Measurements from ENCODE around the gene HOXB2.
A peak's percentile ranks its signal among the peaks of the same experiment; 100 is the strongest.

The HOXB2 gene

DNA sequence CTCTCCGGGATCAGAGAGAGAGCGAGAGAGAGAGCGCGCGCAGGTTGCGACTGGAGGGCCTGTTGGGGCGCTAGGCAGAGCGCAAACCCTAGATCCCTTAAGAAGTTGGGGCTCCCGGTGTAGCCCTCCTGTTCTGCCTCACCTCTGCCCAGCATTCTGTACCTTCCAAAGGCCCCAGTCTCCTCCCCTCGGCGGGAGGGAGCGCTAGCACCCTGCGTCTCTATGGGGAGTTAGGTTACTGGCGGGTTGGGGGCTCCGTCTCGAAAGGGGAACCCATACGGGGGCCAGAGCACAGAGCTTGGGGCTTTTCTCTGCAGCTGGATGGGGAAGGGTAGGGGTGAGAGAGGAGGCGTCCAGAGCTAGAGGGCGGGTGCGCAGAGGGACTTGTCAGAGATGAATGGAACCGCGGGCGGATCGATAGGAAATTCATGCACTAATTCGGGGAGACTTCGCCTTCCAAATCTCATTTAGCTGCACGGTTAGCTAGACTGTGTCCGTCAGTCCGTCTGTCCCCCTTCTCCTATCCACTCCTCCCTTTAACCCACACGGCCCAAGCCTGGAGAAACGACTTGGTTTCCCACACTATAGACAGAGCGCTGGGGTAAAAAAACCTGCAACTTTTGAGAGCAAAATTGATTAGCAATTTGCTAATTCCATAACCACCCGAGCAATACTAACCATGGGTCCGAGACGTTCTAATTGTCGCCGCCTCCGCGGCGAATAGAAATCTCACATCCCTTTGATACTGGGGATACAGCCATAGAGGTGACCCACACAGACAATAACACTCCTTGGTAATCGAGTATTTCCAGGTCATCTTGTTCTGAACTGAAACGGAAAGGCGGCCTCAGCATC is 33.9 kb upstream of the HOXB2 start:
- DNase-seq, result no peak

DNA sequence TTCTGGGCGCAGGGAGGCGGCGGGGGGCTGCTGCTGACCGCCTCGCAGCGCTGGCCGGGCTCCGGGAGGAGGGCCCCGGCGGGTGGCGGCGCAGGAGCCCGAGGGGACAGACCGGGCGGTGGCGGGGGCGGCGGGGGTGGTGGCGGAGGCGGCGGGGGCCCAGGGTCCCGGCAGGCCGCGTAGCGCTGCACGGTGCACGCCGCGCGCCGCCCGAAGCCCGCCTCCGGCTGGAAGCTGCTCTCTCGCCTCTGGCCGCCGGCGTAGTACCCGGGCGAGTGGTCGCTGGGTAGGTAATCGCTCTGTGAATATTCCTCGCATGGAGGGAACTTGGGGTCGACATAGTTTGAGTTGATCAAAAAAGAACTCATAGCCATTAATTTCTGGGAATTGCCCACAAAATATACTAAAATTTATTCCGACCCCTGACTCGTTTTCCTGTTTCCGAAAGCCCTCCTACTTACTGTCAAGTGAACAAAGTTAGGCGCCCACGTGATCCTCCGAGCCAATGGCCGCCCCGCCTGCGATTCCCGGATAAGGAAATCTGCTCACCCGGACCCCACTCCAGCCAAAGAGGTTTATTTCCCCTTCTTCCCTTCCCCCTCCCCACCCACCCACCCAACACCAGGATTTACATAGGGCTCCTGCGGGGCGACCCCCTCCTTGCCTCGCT is 33.2 kb upstream of the HOXB2 start, which contains the start of gene HOXB4:
Gene HOXB4 (minus strand): TSS at position 405 of the 670 bp plus-strand sequence. CDS start 31 bp downstream, at position 374.
- peak; percentile 92 for DNase-seq

DNA sequence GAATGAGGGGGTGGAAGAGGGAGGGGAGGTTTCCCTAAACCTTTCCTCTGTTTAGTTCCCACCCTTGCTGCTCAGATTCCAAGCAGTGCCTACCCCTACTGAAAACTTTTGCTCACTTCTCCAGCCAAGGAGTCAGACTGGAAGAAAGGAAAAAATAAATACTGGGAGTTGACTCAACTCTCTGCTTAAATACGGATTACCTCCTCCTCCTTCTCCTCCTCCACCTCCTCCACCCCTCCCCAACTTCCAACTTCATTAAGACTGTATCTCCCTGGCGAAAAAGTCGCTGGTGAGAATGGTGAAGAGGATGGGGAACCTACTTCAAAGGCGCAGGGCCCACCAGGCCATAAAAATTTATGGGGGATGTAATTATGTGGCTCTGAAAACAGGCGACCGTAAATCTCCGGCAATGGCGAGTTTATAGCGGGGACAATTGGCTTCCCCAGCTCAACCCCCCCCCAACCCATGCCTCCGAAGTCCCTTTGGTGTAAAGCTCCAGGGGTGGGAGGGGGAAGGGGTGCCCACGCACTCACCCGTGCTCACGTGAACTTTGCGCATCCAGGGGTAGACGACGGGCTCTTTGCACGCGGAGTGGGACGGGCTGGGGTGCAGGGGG is 32.5 kb upstream of the HOXB2 start:
- DNase-seq, result no peak

DNA sequence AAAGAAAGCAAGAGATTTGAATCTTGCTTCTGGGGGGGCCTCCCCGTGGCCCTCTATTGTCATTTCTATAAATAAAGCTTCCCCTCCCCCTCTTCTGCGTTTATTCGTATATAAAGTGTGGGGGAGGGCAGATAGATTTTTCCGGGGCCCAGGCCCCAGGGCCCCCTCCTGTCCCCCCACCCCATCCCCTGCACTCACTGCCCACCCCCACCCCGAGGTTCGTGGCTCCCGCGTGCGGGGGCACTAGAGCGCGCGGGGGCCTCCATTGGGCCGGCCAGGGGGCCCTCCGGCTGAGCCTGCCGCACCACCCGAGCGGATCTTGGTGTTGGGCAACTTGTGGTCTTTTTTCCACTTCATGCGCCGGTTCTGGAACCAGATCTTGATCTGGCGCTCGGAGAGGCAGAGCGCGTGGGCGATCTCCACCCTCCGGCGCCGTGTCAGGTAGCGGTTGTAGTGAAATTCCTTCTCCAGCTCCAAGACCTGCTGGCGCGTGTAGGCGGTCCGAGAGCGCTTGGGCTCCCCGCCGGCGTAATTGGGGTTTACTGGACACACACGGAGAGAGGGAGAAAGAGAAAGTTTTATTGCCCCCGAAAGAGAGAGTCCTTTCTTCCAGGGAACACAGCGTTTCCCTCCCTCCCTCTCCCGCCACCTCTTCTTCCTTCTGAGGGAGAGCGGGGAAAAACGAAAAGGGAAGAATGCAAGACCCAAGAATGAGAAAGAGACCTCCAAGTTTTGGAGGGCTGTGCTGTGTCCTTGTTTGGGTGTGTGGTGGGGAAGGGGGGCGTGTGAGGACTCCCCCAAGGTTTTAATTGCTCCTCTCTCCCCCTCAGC is 31.8 kb upstream of the HOXB2 start:
- peak; percentile 91 for DNase-seq

DNA sequence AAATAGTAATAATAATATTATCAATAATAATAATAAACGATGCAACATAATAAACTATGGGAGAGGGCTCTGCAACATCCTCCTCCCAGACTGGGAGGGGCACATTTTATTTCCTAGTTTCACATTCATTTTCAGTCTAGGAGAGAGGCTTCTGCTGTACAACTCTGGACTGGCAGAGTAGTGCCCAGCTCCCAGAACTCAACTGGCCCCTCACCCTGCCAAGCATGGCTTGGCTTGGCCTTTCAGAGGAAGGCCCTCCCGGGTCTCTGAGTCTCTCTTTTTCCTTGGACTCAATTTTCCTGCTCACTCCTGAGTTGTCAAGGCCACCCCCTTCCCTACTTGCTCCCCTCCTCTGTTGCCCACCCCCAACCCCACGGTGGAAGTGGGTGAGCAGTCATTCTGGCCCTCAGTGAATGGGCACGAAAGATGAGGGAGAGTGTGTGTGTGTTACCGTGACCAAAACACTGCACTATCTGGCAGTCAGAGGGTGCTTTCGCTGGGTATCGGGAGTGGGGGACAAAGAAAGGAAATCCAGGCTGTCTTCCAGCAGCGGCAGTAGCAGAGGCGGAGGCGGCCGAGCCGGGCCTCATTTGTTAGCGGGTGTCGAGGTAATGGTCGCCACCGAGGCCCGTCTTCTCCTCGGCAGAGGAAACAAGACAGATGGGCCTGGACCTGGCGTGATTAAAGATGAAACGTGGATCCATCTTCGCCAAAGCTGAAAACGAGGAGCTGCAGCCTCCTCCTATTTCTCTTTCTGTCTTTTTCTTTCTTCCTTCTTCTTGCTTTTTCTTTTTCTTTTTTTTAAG is 31.0 kb upstream of the HOXB2 start:
- no peak for DNase-seq

DNA sequence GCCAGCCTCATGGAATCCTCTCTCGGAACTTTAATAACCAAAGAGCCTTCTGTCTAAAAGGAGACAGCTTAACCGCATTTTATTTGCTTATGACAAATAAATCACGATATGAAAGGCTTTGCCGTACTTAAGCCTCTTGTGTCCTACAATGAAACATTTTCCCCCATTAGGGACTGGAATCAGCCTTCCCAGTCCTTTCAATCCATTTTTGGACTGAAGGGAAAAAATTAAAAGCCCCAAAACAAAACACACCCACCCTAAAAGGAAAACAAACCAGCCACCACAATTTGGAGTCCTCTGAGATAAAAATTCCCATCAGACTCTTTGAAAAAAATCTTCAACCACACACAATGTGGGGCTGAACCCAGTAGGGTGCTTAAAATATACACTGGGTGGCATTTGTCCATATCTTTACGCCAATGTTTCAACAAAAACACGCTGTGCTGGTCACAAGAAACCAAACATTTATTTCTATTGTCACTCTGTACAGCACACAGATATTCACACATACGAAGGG is 30.2 kb upstream of the HOXB2 start:
- DNase-seq, result no peak

DNA sequence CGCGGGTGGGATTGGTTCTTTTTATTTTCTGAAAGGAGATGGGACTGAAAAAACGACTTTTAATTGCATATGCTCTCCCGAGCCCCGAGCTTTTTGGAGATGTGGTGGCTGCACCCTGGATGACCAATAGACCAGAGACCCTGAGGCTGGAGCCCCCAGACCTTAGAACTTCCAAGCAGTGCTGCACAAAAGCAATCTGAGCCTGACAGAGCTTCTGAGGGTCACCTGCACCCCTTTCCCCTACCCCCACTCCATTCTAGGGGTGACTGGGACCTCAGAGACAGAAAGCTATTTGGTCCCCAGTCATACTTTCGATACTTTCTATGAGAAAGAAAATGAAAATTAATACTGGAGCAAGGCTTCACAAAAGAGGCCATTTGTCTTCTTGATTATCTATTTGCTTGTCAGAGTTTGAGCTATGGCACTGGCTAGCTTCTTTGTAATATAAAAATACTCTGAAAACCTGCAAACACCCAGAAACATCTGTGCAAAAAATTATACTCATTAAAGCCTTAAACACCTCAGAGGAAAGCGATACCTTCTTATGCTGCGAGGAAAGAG is 29.7 kb upstream of the HOXB2 start:
- DNase-seq, result no peak

DNA sequence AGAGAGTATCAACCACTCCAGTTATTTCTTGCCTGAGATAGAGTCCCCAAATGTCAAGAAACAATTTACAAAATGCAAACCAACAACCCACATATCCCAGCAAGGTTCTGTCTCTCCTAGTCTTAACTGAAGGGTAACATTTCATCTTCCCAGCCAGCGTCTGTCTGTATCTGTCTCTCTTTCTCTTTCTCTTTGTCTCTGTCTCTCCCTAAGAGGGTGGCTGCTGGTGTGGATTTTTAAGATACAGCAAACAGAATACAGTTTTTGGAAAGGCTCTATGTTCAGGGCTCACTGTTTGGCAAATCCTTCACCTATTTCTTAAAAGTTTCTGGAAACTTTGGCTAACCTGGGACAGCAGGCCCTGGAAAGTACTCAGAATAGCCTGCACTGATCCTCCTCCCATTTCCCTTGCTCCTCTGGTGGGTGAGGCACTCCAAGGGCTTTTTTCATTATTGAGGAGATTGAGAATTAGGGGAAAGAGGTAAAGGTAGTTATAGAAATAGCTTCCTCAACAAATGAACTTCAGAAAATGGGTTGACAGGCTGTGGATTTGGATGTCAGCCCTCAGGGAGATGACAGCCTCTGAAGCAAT is 27.0 kb upstream of the HOXB2 start:
- no peak for DNase-seq

DNA sequence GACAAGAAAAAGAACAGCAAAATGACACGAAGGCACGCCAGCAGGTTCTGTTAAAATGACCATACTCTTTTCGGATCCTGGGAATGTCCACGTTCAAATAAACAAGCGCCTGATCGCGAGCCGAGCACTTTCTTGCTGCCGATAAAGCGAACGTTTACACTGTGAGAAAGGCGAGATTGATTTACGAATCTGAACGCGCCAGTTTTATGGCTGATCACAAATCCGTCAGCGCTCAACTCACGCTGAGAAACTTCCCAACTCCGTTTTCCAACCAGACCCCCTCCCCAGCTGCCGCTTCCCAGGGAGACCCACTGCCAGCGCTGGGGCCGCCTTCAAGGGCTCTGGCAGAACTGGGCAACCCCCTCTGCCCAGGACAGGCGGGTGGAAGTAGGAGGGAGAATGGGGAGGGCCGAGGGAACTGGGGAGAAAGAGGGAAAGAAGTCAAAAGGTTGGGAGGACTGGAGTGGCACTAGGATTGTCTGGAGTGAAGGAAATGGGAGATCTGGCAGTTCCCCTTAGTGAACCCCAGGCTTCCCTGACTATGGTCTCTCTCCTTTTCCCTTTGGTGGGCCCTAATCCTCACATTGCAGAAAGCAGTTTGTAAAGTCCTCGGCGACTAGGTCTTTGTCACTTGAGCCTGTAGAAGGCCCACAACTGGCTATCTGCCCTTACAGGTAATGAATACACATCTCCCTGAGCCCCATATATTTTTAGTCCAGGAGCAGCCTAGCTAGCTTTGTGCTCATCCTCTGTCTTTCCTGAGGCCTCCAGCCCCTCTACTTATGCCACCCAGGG is 26.3 kb upstream of the HOXB2 start:
- DNase-seq, result peak; percentile 80

DNA sequence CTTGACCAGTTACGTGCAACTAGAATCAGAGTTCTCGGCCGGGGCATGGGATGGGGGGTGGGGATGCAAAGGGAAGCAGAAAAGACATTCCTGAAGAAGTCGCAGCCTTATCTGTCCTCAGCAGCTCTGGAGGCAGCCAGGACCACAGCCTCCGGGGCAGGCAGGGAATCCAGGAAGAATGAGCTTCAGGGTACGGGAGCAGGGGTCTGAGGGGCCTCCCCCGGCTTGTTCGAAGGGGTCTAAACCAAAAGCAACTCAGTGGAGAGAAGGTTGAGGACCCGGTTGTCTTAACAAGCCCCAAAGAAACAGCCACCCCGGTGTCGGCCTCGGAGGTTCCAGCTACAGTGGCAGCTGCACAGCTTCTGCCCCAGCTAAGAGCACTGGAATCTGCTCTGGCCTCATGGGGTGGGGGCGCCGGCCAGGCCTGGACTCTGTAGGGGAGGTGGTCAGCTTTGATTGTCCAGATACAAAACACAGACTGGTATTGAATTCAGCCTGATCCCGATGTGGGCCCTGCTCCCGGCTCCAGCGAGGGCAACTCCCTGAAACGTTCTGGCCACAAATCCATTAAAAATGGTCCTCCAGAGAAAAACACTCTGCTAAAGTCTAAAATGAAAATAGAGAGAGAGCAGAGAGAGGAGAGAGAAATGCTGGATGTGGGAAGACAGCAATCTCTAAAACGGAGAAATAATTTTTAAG is 25.6 kb upstream of the HOXB2 start:
- peak; percentile 89 for DNase-seq

DNA sequence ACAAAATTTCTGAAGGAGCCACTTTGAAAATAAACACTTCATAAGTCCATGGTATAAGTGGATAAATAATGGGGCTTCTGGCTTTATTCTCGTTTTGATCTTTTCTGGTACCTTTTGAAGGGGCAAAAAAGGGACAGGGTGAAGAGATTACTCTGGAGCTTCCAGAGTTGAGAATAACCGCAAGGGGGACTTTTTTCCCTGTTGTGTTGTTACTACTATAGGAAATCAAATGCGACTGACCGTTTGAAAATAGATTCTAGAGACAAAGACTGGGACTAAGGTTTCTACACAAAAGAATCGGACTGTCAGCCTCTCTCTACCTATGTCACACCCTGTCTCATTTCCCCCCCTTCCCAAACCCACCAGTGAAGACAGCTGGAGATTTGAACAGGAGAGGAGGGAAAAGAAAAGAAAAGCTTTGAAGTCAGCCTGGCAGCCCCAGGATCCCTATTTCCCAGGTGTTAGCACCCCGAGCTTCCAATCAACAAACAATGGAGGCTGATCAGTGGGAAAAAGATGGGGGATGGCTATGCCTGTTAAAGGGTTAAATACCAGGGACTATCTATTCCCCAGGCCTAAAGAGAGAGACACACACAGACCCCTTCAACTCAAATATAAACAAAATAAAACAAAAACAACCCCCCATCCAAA is 24.9 kb upstream of the HOXB2 start:
- DNase-seq, result no peak

DNA sequence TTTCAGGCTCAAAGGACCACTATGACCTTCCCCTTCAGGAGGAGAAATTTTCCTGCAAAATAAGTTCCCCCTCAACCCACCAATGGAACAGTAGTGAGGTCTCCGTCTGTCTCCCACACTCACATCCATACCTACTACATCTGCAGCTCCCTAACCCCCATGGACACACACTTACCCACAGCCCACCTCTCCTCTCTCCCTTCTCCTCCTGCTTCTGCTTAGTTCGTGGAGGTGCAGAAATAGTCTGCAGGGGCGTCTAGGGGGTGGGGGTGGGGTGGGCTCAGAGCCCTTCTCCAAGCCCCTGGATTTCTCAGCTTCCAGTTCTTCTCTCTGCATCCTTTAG is 24.3 kb upstream of the HOXB2 start:
- no peak for DNase-seq

DNA sequence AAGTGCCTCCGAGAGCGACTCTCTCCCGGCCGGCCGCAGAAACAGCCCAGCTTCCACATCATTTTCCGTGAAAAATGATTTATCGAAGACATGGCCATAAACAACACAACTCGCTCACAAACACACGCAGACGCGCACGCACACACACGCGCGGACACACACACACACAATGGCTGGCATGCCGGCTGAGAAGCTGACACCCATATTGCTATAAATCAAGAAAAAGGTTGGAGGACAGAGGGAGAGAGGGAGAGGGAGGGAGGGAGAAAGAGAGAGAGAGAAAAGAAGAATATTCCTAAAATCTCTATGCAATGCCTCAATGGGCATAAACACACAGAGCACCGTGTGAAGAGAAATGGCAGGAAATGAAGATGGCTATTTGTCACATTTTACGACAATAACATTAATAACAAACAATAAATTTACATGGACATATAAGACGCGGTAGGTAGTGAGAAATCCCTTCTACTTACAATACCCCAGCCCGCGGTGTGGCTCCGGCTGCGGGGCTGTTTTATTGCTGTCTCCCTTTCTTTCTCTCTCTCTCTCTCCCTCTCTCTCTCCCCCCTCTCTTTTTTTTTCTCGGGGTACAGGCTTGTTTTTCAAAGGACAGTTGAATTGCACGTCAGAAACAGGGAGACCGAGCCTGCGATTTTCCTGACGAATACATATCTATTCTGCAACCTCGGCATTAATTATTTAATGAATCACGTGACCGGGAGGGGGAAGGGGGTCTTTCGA is 23.8 kb upstream of the HOXB2 start:
- DNase-seq, result no peak

DNA sequence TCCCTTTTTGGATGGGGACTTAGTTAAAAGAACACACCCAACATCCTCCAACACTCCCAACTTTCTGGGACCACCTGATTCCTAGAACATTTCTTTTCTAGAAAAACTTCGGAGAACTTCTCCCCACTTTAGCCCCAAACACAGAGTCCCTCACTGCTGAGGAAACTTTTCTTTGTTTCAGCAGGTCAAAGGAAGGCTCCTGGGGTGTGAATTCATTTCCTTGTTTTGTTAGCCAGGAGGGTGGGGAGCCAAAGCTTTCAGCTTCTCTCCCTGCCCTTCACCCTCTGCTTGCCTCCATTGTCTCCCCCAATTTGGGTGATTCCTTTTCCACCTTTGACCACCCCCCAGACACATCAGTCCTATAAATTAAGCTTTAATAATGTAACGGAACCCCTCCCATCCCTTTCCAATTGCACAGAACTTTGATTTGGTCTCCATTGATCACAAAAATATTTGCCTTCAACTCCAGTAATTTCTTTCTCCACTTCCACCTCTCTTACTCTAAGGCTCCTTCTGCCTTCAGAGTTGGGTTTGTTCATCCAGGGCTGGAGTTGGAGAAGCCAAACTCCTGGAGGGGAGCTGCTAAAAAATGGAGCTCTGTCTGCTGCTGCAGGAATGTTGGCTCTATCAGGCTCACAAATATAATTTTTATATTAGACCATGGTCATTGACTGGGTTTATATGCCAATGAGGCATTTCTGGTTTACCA is 22.9 kb upstream of the HOXB2 start:
- DNase-seq, result no peak

DNA sequence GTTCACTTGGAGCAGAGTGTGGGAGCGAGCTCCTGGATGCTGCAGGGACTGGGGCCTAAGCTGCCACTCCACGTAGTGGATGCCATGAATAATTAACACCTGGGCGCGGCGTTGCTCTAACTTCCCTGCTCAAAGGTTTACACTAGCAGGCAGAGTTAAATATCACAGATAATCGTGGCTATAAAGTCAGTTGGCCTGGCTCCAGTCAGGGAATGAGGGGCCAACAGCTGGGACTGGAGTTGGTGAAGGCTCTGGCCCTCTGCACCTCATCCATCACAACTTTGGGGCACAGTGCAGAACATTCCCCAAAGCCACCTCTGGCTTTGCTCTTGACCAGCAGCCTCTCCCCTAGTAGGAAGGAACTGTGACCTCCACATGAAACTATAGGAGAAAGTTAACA is 22.3 kb upstream of the HOXB2 start:
- DNase-seq, result no peak

DNA sequence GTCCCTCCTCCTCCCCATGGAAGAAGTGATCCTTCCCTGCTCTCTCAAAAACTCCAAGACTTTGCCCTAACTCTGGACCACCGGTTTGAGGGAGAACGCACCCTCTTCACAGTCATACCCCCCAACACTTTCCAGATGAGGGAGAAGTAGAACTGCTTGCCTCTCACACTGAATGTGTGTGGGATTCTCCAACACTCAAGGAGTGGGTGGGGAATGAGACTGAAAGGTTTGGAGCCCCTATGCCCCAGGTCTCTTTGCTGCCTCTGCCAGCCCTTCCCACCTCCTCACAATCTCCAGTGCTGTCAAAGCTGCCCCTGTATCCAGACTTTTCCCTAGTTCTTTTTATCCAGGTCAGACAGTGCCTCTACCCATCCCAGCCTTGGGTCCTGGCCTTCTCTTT is 21.8 kb upstream of the HOXB2 start:
- no peak for DNase-seq

DNA sequence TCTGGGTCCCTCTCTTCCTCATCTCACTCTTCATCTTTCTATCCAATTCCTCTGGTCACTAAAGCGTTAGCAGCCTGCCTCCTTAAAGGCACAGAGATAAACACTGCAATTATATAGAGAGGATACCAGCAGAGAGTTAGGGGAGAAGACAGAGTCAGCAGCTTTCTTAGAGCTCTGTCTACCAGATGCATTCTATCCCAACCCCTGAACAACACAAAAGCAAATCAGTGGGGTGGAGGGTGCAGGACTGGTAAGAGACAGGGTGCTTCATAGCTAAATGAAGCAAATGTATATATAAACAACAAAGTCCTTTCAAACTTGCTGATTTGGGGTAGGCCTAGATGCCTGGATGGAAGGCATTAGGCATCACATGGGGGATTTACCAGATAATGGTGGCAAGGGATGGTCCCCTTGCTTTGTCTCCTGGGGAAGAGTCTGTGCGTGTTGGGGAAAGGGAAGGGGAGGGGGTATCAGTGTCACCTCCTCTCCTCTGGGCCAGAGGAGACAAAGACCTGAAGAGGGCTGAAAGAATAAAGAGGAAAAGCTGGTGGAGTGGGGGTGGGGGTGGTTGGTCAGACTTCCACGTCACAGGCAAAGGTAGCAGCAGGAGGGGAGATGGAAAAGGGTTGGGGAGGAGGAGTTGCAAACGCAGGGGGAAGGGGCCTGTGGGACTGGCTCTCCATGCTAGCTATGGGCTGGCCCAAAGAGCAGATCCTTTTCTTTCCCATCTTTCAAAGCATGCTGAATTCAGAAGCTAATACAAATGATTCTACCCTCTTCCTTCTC is 21.2 kb upstream of the HOXB2 start:
- no peak for DNase-seq
